Neural progenitor cell (in vitro differentiated cells): ENCODE results near the gene RAD52.

Experiments used
- EZH2 ChIP-seq: fragments of 200-600 bp; sonication (generic); IDR thresholded peaks from 2 replicates; pipeline ENCODE4 v1.6.1; 2017; ENCODE audit warnings: antibody characterized with exemption, mild to moderate bottlenecking, moderate library complexity
- TF ChIP-seq, protein P1 (sequence below): fragments of 200-600 bp; sonication (generic); IDR thresholded peaks from 2 replicates; pipeline ENCODE4 v1.5.1; 2017; ENCODE audit warnings: antibody characterized with exemption, mild to moderate bottlenecking

- TF ChIP-seq EZH2: peak; percentile 12
- TF ChIP-seq, protein P1, sequence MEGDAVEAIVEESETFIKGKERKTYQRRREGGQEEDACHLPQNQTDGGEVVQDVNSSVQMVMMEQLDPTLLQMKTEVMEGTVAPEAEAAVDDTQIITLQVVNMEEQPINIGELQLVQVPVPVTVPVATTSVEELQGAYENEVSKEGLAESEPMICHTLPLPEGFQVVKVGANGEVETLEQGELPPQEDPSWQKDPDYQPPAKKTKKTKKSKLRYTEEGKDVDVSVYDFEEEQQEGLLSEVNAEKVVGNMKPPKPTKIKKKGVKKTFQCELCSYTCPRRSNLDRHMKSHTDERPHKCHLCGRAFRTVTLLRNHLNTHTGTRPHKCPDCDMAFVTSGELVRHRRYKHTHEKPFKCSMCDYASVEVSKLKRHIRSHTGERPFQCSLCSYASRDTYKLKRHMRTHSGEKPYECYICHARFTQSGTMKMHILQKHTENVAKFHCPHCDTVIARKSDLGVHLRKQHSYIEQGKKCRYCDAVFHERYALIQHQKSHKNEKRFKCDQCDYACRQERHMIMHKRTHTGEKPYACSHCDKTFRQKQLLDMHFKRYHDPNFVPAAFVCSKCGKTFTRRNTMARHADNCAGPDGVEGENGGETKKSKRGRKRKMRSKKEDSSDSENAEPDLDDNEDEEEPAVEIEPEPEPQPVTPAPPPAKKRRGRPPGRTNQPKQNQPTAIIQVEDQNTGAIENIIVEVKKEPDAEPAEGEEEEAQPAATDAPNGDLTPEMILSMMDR: peak; percentile 96
Observed at GRCh38 chr12:949453-950191, at the start of gene RAD52.
